IgD-negative memory B cell (primary cell): ENCODE measurements around the gene FXN. TPM values are rescaled to one million over a fixed set of nuclear protein-coding genes. Genes with fewer than 3 reads are reported as not detected.
A peak's percentile ranks its signal among the peaks of the same experiment; 100 is the strongest.

Source experiments
- H3K27ac Mint-ChIP-seq, 3 donors: one replicate each; pipeline ENCODE4 v1.8.0; 2020 to 2022; ENCODE audit warnings: mild to moderate bottlenecking in 3 of 3, mixed read lengths in 3 of 3, moderate library complexity in 1 of 3
- H3K27me3 Mint-ChIP-seq: one replicate; pipeline ENCODE4 v1.8.0; 2021; ENCODE audit warnings: mixed read lengths
- H3K36me3 Mint-ChIP-seq: one replicate; pipeline ENCODE4 v1.8.0; 2020; ENCODE audit warnings: mild to moderate bottlenecking, mixed read lengths
- H3K4me1 Mint-ChIP-seq, 3 donors: one replicate each; pipeline ENCODE4 v1.8.0; 2020 to 2022; ENCODE audit warnings: mixed read lengths in 3 of 3, mild to moderate bottlenecking in 1 of 3
- H3K4me3 Mint-ChIP-seq, 4 donors: one replicate each; pipeline ENCODE4 v1.8.0; 2020 to 2022; ENCODE audit warnings: mild to moderate bottlenecking in 4 of 4, mixed read lengths in 4 of 4, moderate library complexity in 3 of 4
- H3K9me3 Mint-ChIP-seq, 3 donors: one replicate each; pipeline ENCODE4 v1.8.0; 2020 to 2021; ENCODE audit warnings: mixed read lengths in 3 of 3, mild to moderate bottlenecking in 1 of 3
- polyA plus RNA-seq: library from polyadenylated mRNA; unstranded; fragments of 300-500 nt; fragmentation: Illumina TruSeq; gene quantifications from one replicate; pipeline ENCODE4 v1.2.3, GENCODE V29; 2021

The FXN gene
- polyA plus RNA-seq, 1 donor from 2014 or later: 44.7 TPM

DNA sequence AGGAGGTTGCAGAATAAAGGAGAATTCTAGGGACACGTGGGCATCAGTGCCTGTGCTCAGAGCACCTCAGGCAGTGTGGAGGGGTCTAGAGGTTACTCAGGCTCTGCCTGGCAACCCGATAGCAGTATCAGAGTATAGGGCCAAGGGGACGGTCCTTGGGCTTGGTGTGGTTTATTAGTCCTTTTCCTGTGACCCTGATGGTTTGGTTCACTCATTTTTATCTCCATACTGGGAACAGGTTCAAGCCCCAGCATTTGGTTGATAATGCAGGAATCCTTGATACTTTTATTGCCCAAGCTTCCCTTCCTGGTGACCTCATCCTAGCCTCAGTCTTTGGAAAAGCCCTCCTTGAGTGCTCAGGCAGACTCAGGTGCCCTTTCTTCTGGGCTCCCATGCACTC lies 35.5 kb downstream of the FXN start:
- Mint-ChIP-seq H3K4me3 (no peak overlapping the region), H3K9me3 (no peaks in the 10 kb centered on the region), H3K4me1 (no peaks in the 10 kb centered on the region), H3K27ac (no peak overlapping the region), H3K36me3 (peaks cover 18% of the 10 kb centered on the region), H3K27me3 (no peaks in the 10 kb centered on the region)

GRCh38 chr9:69073103-69073502 lies 37.6 kb downstream of the FXN start:
- H3K36me3 Mint-ChIP-seq: peaks cover 16% of the 10 kb centered on the region
- no peaks in the 10 kb centered on the region for H3K27me3 Mint-ChIP-seq
- no peaks in the 10 kb centered on the region for H3K9me3 Mint-ChIP-seq
- no peak overlapping the region for H3K4me3 Mint-ChIP-seq
- H3K27ac Mint-ChIP-seq: no peak overlapping the region
- H3K4me1 Mint-ChIP-seq: no peaks in the 10 kb centered on the region

- Mint-ChIP-seq H3K27ac (no peak overlapping the region), H3K36me3 (peaks cover 16% of the 10 kb centered on the region), H3K27me3 (no peaks in the 10 kb centered on the region), H3K4me3 (no peak overlapping the region), H3K4me1 (no peaks in the 10 kb centered on the region), H3K9me3 (no peaks in the 10 kb centered on the region)
Observed at GRCh38 chr9:69074801-69075200, 39.2 kb downstream of the FXN start.

DNA sequence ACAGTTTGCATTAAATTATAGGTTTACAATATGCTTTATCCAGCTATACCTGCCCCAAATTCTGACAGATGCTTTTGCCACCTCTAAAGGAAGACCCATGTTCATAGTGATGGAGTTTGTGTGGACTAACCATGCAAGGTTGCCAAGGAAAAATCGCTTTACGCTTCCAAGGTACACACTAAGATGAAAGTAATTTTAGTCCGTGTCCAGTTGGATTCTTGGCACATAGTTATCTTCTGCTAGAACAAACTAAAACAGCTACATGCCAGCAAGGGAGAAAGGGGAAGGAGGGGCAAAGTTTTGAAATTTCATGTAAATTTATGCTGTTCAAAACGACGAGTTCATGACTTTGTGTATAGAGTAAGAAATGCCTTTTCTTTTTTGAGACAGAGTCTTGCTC lies 41.0 kb downstream of the FXN start:
- H3K4me1 Mint-ChIP-seq: no peaks in the 10 kb centered on the region
- H3K36me3 Mint-ChIP-seq: peaks cover 18% of the 10 kb centered on the region
- no peak overlapping the region for H3K4me3 Mint-ChIP-seq
- H3K27ac Mint-ChIP-seq: no peak overlapping the region
- H3K9me3 Mint-ChIP-seq: peaks cover 0 to 7% (median 5%) of the 10 kb centered on the region in 3 donors
- H3K27me3 Mint-ChIP-seq: no peaks in the 10 kb centered on the region

GRCh38 chr9:69078069-69078468 lies 42.5 kb downstream of the FXN start:
- Mint-ChIP-seq H3K36me3 (peaks cover 10% of the 10 kb centered on the region), H3K9me3 (peaks cover 0 to 7% (median 5%) of the 10 kb centered on the region in 3 donors), H3K27ac (no peak overlapping the region), H3K27me3 (no peaks in the 10 kb centered on the region), H3K4me3 (no peak overlapping the region), H3K4me1 (no peaks in the 10 kb centered on the region)

DNA sequence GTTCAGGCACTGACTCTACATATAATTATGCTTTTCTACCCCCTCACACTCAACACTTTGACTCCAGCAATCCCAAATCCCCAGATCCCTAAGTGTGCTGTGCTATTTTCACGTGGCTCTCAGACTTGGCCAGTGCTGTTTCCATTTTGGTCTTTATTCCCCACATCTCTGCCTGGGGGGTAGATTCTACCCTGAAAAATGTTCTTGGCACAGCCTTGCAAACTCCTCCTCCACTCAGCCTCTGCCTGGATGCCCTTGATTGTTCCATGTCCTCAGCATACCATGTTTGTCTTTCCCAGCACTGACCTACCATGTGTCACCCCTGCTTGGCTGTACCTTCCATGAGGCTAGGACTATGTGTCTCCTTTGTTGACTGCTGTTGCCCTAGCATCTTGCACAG lies 43.0 kb downstream of the FXN start:
- Mint-ChIP-seq H3K9me3 (peaks cover 0 to 7% (median 5%) of the 10 kb centered on the region in 3 donors), H3K27me3 (no peaks in the 10 kb centered on the region), H3K36me3 (peaks cover 6% of the 10 kb centered on the region), H3K4me3 (no peak overlapping the region), H3K4me1 (no peaks in the 10 kb centered on the region), H3K27ac (no peak overlapping the region)

- H3K27ac Mint-ChIP-seq: no peak overlapping the region
- peaks cover 0 to 7% (median 5%) of the 10 kb centered on the region in 3 donors for H3K9me3 Mint-ChIP-seq
- H3K4me1 Mint-ChIP-seq: no peaks in the 10 kb centered on the region
Observed at GRCh38 chr9:69079186-69079585, 43.6 kb downstream of the FXN start.

GRCh38 chr9:69081261-69081660 lies 45.7 kb downstream of the FXN start:
- H3K27me3 Mint-ChIP-seq: no peaks in the 10 kb centered on the region

More at GRCh38 chr9:69079186-69079585, 43.6 kb downstream of the FXN start:
- Mint-ChIP-seq H3K27me3 (no peaks in the 10 kb centered on the region), H3K36me3 (peaks cover 8% of the 10 kb centered on the region), H3K4me3 (no peak overlapping the region)

DNA sequence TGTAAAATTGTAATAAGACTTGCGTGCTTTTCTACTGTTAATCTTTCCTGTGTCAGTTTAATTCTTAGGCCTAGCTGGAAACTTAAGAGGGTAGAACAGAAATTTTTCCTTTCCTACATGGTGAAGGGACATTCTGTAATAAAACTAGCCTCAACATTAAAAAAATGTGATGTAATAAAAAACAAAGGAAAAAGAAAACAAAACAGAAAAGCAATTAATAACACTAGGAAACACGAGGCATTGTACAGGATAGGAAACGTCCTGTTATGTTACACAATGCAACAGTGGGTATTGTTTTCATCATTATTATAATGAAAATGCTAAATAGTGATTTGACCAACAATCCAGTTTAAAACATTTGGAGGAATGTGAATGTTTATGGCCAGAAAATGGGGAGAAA lies 47.8 kb downstream of the FXN start:
- Mint-ChIP-seq H3K36me3 (peaks cover 7% of the 10 kb centered on the region), H3K4me3 (no peak overlapping the region)

More at GRCh38 chr9:69081261-69081660, 45.7 kb downstream of the FXN start:
- Mint-ChIP-seq H3K4me3 (no peak overlapping the region), H3K36me3 (peaks cover 9% of the 10 kb centered on the region), H3K9me3 (peaks cover 0 to 7% (median 5%) of the 10 kb centered on the region in 3 donors), H3K4me1 (no peaks in the 10 kb centered on the region), H3K27ac (no peak overlapping the region)

DNA sequence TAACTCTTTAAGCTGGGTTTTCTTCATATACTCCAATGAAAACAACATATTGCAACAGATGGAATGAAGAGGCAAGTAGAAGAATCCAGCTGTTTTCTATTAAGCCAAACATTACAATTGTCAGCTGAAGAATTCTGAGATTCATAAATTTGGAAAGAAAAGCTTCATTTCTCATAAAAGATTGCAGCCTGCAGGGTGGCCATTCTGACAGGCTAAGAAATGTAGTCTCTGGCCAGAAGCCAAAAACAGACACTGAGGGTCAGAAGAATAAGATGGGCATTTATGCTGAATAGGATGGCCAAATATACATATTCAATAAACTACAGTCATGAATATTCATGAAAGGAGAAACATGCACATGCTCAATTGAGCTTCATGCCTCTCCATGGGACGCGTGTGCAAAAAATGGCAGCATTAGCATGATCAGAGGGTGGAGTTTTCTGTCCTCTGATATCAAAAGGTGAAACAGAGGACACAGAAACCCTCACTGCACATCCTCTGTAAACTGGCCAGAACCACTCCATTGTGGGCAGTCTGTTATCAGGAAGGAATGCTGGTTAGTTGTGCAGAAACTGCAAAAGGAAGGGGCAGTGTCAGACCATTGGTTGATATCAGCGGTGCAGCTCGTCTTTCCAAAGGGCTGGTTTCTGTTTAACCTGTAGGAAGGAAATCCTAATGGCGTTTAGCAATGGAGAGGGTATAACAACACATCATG lies 50.2 kb downstream of the FXN start:
- no peaks in the 10 kb centered on the region for H3K4me1 Mint-ChIP-seq
- H3K9me3 Mint-ChIP-seq: peaks cover 0 to 7% (median 5%) of the 10 kb centered on the region in 3 donors
- H3K27ac Mint-ChIP-seq: no peak overlapping the region
- no peaks in the 10 kb centered on the region for H3K27me3 Mint-ChIP-seq
- H3K4me3 Mint-ChIP-seq: no peak overlapping the region
- H3K36me3 Mint-ChIP-seq: peaks cover 7% of the 10 kb centered on the region

More for the DNA sequence above, 47.8 kb downstream of the FXN start:
- H3K27ac Mint-ChIP-seq: no peak overlapping the region
- H3K9me3 Mint-ChIP-seq: peaks cover 0 to 7% (median 5%) of the 10 kb centered on the region in 3 donors
- H3K27me3 Mint-ChIP-seq: no peaks in the 10 kb centered on the region
- no peaks in the 10 kb centered on the region for H3K4me1 Mint-ChIP-seq

GRCh38 chr9:69086312-69086711 lies 50.8 kb downstream of the FXN start:
- no peak overlapping the region for H3K27ac Mint-ChIP-seq
- H3K9me3 Mint-ChIP-seq: peaks cover 0 to 2% (median 1%) of the 10 kb centered on the region in 3 donors
- no peaks in the 10 kb centered on the region for H3K27me3 Mint-ChIP-seq
- peaks cover 5% of the 10 kb centered on the region for H3K36me3 Mint-ChIP-seq
- no peaks in the 10 kb centered on the region for H3K4me1 Mint-ChIP-seq
- H3K4me3 Mint-ChIP-seq: no peak overlapping the region

DNA sequence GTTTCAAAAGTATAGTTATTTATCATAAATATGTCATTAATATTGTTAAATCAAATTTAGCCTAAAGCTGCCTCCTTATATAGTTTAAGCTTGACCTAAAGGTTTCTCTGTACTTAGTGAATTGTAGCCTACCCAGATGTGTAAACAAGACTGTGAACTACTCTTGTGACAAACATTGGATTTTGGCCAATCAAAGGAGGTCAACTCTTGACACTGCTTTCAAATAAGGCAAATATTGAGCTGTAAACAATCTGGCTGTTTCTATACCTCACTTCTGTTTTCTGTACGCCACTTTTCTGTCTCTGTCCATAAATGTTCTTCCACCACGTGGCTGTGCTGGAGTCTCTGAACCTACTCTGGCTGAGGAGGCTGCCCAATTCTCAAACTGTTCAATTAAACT lies 51.2 kb downstream of the FXN start:
- Mint-ChIP-seq H3K27me3 (no peaks in the 10 kb centered on the region), H3K4me1 (no peaks in the 10 kb centered on the region), H3K9me3 (no peaks in the 10 kb centered on the region), H3K27ac (no peak overlapping the region), H3K4me3 (no peak overlapping the region), H3K36me3 (peaks cover 5% of the 10 kb centered on the region)

GRCh38 chr9:69089082-69089481 lies 53.5 kb downstream of the FXN start:
- H3K36me3 Mint-ChIP-seq: peaks cover 3% of the 10 kb centered on the region
- peaks cover 0 to 2% (median 0%) of the 10 kb centered on the region in 3 donors for H3K9me3 Mint-ChIP-seq
- no peaks in the 10 kb centered on the region for H3K4me1 Mint-ChIP-seq
- H3K27ac Mint-ChIP-seq: no peak overlapping the region
- no peak overlapping the region for H3K4me3 Mint-ChIP-seq
- H3K27me3 Mint-ChIP-seq: no peaks in the 10 kb centered on the region

GRCh38 chr9:69089491-69089890 lies 53.9 kb downstream of the FXN start:
- peaks cover 0 to 2% (median 0%) of the 10 kb centered on the region in 3 donors for H3K9me3 Mint-ChIP-seq
- H3K4me3 Mint-ChIP-seq: no peak overlapping the region
- H3K36me3 Mint-ChIP-seq: no peaks in the 10 kb centered on the region
- no peaks in the 10 kb centered on the region for H3K4me1 Mint-ChIP-seq
- no peaks in the 10 kb centered on the region for H3K27me3 Mint-ChIP-seq
- no peak overlapping the region for H3K27ac Mint-ChIP-seq

DNA sequence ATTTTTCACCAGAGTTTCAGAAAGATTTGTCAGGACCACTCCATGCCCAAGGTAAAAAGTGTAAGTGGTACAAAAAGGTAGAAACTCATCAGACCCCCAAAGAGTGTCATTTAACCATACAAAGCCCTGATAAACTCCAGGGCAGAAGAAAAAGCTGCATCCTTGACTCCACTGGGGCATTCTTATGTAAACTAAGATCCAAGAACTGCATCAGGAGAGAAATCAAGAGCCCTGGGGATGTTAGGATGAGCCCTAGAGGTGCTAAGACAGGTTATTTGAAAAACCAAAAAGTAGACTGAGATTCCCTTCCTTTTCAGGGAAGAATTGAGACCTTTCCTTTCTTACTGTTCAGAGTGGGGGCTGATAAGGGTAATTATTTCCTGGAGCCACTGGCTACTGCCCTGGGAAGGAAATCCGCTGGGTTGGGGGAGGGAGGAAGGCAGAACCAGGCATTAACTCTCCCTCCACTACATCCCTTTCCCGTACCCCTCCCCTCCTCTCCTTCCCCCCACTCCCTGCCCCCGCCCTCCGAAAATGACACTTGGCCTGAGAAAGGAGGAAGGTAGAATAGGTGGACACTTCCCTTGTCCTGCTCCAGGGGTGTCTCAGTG lies 54.7 kb downstream of the FXN start:
- H3K4me1 Mint-ChIP-seq: no peaks in the 10 kb centered on the region
- H3K27ac Mint-ChIP-seq: no peak overlapping the region
- H3K4me3 Mint-ChIP-seq: peak overlapping the region in 1 of 4 donors; percentile 44
- peaks cover 0 to 2% (median 0%) of the 10 kb centered on the region in 3 donors for H3K9me3 Mint-ChIP-seq
- no peaks in the 10 kb centered on the region for H3K27me3 Mint-ChIP-seq
- H3K36me3 Mint-ChIP-seq: no peaks in the 10 kb centered on the region

GRCh38 chr9:69090946-69091345 lies 55.4 kb downstream of the FXN start:
- no peaks in the 10 kb centered on the region for H3K4me1 Mint-ChIP-seq
- H3K4me3 Mint-ChIP-seq: no peak overlapping the region
- H3K9me3 Mint-ChIP-seq: peaks cover 0 to 2% (median 0%) of the 10 kb centered on the region in 3 donors
- no peaks in the 10 kb centered on the region for H3K27me3 Mint-ChIP-seq
- H3K36me3 Mint-ChIP-seq: no peaks in the 10 kb centered on the region
- H3K27ac Mint-ChIP-seq: no peak overlapping the region
